HEK293 (cell line): ENCODE data around the gene BTBD9.

Source experiments
- CTCF ChIA-PET: fragments of 350-600 bp; formaldehyde crosslinking; extraction: SDS; loops from one replicate; lab custom pipeline; 2021; ENCODE audit warnings: antibody characterized with exemption; lab: Yijun Ruan, JAX
- POLR2A ChIA-PET: fragments of 300-600 bp; formaldehyde crosslinking; extraction: SDS; loops from one replicate; lab custom pipeline; 2020; ENCODE audit warnings: antibody characterized with exemption, inconsistent platforms; lab: Yijun Ruan, JAX
- H3K27ac ChIP-seq: fragments of 200-500 bp; sonication (Bioruptor generic); 2 replicates; pipeline ENCODE4 v1.5.1; 2014; ENCODE audit warnings: low read depth, low read length, control low read depth, inconsistent platforms; ENCODE audit errors: extremely low read depth
- H3K36me3 ChIP-seq, 2 experiments: fragments of 200-500 bp in 1 of 2; sonication (Bioruptor generic) in 1 of 2; 1 replicate in 1 of 2; 2 replicates in 1 of 2; pipeline ENCODE4 v1.5.1; 2014 to 2017; ENCODE audit warnings: inconsistent platforms in 2 of 2, low read length in 2 of 2; ENCODE audit not compliant: control insufficient read depth in 2 of 2, insufficient read depth in 1 of 2
- H3K4me1 ChIP-seq: fragments of 200-500 bp; sonication (Bioruptor generic); 2 replicates; pipeline ENCODE4 v1.5.1; 2014; ENCODE audit warnings: mild to moderate bottlenecking, low read length, inconsistent platforms; ENCODE audit not compliant: control insufficient read depth, insufficient read depth
- H3K4me3 ChIP-seq: 2 replicates; pipeline ENCODE4 v1.5.1; 2011; ENCODE audit warnings: low read depth, mild to moderate bottlenecking, control low read depth, low read length, moderate library complexity
- H3K9me3 ChIP-seq: fragments of 200-500 bp; sonication (Bioruptor generic); 2 replicates; pipeline ENCODE4 v1.5.1; 2014; ENCODE audit warnings: low read depth, low read length, inconsistent platforms; ENCODE audit not compliant: control insufficient read depth, insufficient read depth
- EGR2 ChIP-seq: fragments of 450-650 bp; formaldehyde crosslinking; IDR thresholded peaks from 2 replicates; pipeline ENCODE4 v1.5.1; 2016; ENCODE audit warnings: low read depth, missing biosample characterization, missing genetic modification characterization
- FEZF1 ChIP-seq: fragments of 450-650 bp; formaldehyde crosslinking; IDR thresholded peaks from 2 replicates; pipeline ENCODE4 v1.5.1; 2016; ENCODE audit warnings: missing biosample characterization, missing genetic modification characterization
- HOXA7 ChIP-seq: sonication (generic); formaldehyde crosslinking; IDR thresholded peaks from 2 replicates; pipeline ENCODE4 v1.8.1; 2022; ENCODE audit warnings: missing genetic modification reagents, borderline replicate concordance
- HOXD13 ChIP-seq: sonication (generic); formaldehyde crosslinking; IDR thresholded peaks from 2 replicates; pipeline ENCODE4 v1.8.0; 2022; ENCODE audit warnings: missing genetic modification reagents, borderline replicate concordance
- INSM2 ChIP-seq: fragments of 450-650 bp; formaldehyde crosslinking; IDR thresholded peaks from 2 replicates; pipeline ENCODE4 v1.5.1; 2016; ENCODE audit warnings: missing biosample characterization, missing genetic modification characterization
- PATZ1 ChIP-seq: fragments of 450-650 bp; formaldehyde crosslinking; IDR thresholded peaks from 2 replicates; pipeline ENCODE4 v1.5.1; 2016; ENCODE audit warnings: missing biosample characterization, missing genetic modification characterization
- SCRT1 ChIP-seq: fragments of 450-650 bp; formaldehyde crosslinking; IDR thresholded peaks from 2 replicates; pipeline ENCODE4 v1.5.1; 2016; ENCODE audit warnings: missing biosample characterization, missing genetic modification characterization, borderline replicate concordance
- SP7 ChIP-seq: fragments of 450-650 bp; formaldehyde crosslinking; IDR thresholded peaks from 2 replicates; pipeline ENCODE4 v1.5.1; 2016; ENCODE audit warnings: missing biosample characterization, missing genetic modification characterization
- ZFP41 ChIP-seq: fragments of 450-650 bp; formaldehyde crosslinking; IDR thresholded peaks from 2 replicates; pipeline ENCODE4 v1.5.1; 2016; ENCODE audit warnings: missing biosample characterization, missing genetic modification characterization, borderline replicate concordance
- ZNF19 ChIP-seq: fragments of 450-650 bp; formaldehyde crosslinking; IDR thresholded peaks from 2 replicates; pipeline ENCODE4; 2016; ENCODE audit warnings: missing biosample characterization, missing genetic modification characterization, low read depth
- ZNF202 ChIP-seq: fragments of 450-650 bp; formaldehyde crosslinking; IDR thresholded peaks from 2 replicates; pipeline ENCODE4 v1.5.1; 2016; ENCODE audit warnings: missing biosample characterization, missing genetic modification characterization, borderline replicate concordance
- ZNF248 ChIP-seq: fragments of 450-650 bp; formaldehyde crosslinking; IDR thresholded peaks from 2 replicates; pipeline ENCODE4 v1.5.1; 2017; ENCODE audit warnings: missing biosample characterization, missing genetic modification characterization
- ZNF513 ChIP-seq: fragments of 450-650 bp; IDR thresholded peaks from 2 replicates; pipeline ENCODE4 v1.5.1; 2018; ENCODE audit warnings: missing biosample characterization, missing genetic modification characterization
- ZNF626 ChIP-seq: fragments of 450-650 bp; sonication (Bioruptor Pico); formaldehyde crosslinking; IDR thresholded peaks from 2 replicates; pipeline ENCODE4 v1.5.1; 2018; ENCODE audit warnings: missing biosample characterization, missing genetic modification characterization, inconsistent platforms
- ZNF660 ChIP-seq: fragments of 450-650 bp; IDR thresholded peaks from 2 replicates; pipeline ENCODE4 v1.5.1; 2018; ENCODE audit warnings: missing biosample characterization, mild to moderate bottlenecking, missing genetic modification characterization
- ZNF670 ChIP-seq: fragments of 450-650 bp; formaldehyde crosslinking; IDR thresholded peaks from 2 replicates; pipeline ENCODE4 v1.5.1; 2016; ENCODE audit warnings: missing biosample characterization, missing genetic modification characterization, low read depth
- ZNF701 ChIP-seq: fragments of 450-650 bp; formaldehyde crosslinking; IDR thresholded peaks from 2 replicates; pipeline ENCODE4 v1.5.1; 2016; ENCODE audit warnings: missing biosample characterization, missing genetic modification characterization

Gene BTBD9

GRCh38 chr6:38283734-38284362 lies 355.9 kb downstream of the BTBD9 start (continued):
- TF ChIP-seq EGR2 (tag by site-specific recombination), result no peak
- TF ChIP-seq ZFP41, result no peak
- TF ChIP-seq ZNF660 (tag by site-specific recombination), result no peak
- no peak for TF ChIP-seq ZNF202 (tag by site-specific recombination)
- TF ChIP-seq ZNF670, result no peak
- TF ChIP-seq SP7 (tag by site-specific recombination), result no peak
- TF ChIP-seq ZNF626, result no peak
- TF ChIP-seq SCRT1 (tag by site-specific recombination), result no peak
- no peak for TF ChIP-seq HOXA7

- H3K4me1 ChIP-seq, result no peaks in the 10 kb centered on the region
- H3K9me3 ChIP-seq, result no peaks in the 10 kb centered on the region
- no peak overlapping the region for H3K4me3 ChIP-seq
- POLR2A ChIA-PET, result no interaction called here
- TF ChIP-seq ZNF248 (tag by site-specific recombination), result no peak
- no peak for TF ChIP-seq ZNF701 (tag by site-specific recombination)
- H3K27ac ChIP-seq, result no peak overlapping the region
- no peaks in the 10 kb centered on the region; a peak in 1 of 3 replicates for H3K36me3 ChIP-seq
- CTCF ChIA-PET, result no interaction called here
Measured at GRCh38 chr6:38282911-38283310, 356.8 kb downstream of the BTBD9 start.

- no peak overlapping the region for H3K27ac ChIP-seq
- ChIA-PET CTCF (no interaction called here), POLR2A (no interaction called here)
Measured at GRCh38 chr6:38281126-38281525, 358.6 kb downstream of the BTBD9 start.

GRCh38 chr6:38279963-38280588 lies 359.7 kb downstream of the BTBD9 start:
- Histone ChIP-seq H3K4me3 (no peak overlapping the region), H3K4me1 (no peaks in the 10 kb centered on the region), H3K9me3 (no peaks in the 10 kb centered on the region), H3K27ac (no peak overlapping the region), H3K36me3 (no peaks in the 10 kb centered on the region)
- CTCF ChIA-PET, result interaction anchor here (0.6 to 1.7 kb wide), 3 partner anchors 18 to 214 kb away, joined by 3 to 5 read pairs (median 4); no protein-coding TSS in a partner anchor
- TF ChIP-seq INSM2 (tag by site-specific recombination) (no peak), ZNF513 (tag by site-specific recombination) (no peak), HOXD13 (CRISPR knock-in tag) (no peak)
- POLR2A ChIA-PET, result no interaction called here

More at GRCh38 chr6:38281126-38281525, 358.6 kb downstream of the BTBD9 start:
- no peaks in the 10 kb centered on the region for H3K4me1 ChIP-seq
- TF ChIP-seq ZNF19 (no peak), SP7 (tag by site-specific recombination) (no peak), PATZ1 (tag by site-specific recombination) (no peak), FEZF1 (tag by site-specific recombination) (peak; percentile 57)
- no peaks in the 10 kb centered on the region for H3K9me3 ChIP-seq
- no peak overlapping the region for H3K4me3 ChIP-seq
- H3K36me3 ChIP-seq, result no peaks in the 10 kb centered on the region
